Transverse colon (tissue), 3 donors: Measurements from ENCODE around the gene RAB4A.

Source experiments
- EP300 ChIP-seq: sonication (generic); formaldehyde crosslinking; IDR thresholded peaks from one replicate; pipeline ENCODE4 v1.6.1; 2017; ENCODE audit warnings: antibody characterized with exemption, low read depth
- TF ChIP-seq, protein P1 (sequence below), 5 experiments: fragments of 200-600 bp in 3 of 5; fragments of 450-650 bp in 2 of 5; sonication (generic) in 3 of 5; IDR thresholded peaks; 1 replicate in 2 of 5; 2 replicates in 3 of 5; pipeline ENCODE4 v1.5.1; 2016 to 2017; ENCODE audit warnings: antibody characterized with exemption in 5 of 5, inconsistent platforms in 3 of 5, mild to moderate bottlenecking in 2 of 5, moderate library complexity in 1 of 5

- TF ChIP-seq, protein P1, sequence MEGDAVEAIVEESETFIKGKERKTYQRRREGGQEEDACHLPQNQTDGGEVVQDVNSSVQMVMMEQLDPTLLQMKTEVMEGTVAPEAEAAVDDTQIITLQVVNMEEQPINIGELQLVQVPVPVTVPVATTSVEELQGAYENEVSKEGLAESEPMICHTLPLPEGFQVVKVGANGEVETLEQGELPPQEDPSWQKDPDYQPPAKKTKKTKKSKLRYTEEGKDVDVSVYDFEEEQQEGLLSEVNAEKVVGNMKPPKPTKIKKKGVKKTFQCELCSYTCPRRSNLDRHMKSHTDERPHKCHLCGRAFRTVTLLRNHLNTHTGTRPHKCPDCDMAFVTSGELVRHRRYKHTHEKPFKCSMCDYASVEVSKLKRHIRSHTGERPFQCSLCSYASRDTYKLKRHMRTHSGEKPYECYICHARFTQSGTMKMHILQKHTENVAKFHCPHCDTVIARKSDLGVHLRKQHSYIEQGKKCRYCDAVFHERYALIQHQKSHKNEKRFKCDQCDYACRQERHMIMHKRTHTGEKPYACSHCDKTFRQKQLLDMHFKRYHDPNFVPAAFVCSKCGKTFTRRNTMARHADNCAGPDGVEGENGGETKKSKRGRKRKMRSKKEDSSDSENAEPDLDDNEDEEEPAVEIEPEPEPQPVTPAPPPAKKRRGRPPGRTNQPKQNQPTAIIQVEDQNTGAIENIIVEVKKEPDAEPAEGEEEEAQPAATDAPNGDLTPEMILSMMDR (IDR thresholded peaks at IDR 0.05): no peak
- TF ChIP-seq EP300: no peak
Measured at GRCh38 chr1:229325853-229326487, 55.1 kb downstream of the RAB4A start.
